GM12878 (cell line): Measurements from ENCODE around the gene FREY1. TPM values are rescaled to one million over a fixed set of nuclear protein-coding genes. Genes with fewer than 3 reads are reported as not detected.

Experiments
- CTCF ChIP-seq, 3 experiments: IDR thresholded peaks in 2 of 3; conservative IDR thresholded peaks in 1 of 3; 2 replicates each; pipeline ENCODE4 v1.5.1; 2011; ENCODE audit warnings: low read depth in 3 of 3, low read length in 3 of 3, mild to moderate bottlenecking in 3 of 3, control low read depth in 2 of 3, moderate library complexity in 2 of 3, inconsistent platforms in 1 of 3, mixed read lengths in 1 of 3; ENCODE audit not compliant: control insufficient read depth in 2 of 3, insufficient read depth in 1 of 3; ENCODE audit errors: extremely low read depth in 1 of 3
- EP300 ChIP-seq, 2 experiments: fragments of 150-350 bp in 1 of 2; IDR thresholded peaks; 2 replicates each; pipeline ENCODE4 v1.6.1; 2011 to 2012; ENCODE audit warnings: low read depth in 2 of 2, low read length in 2 of 2, borderline replicate concordance in 1 of 2, improper control_type of control experiment in 1 of 2, inconsistent platforms in 1 of 2; ENCODE audit not compliant: control insufficient read depth in 1 of 2
- FOS ChIP-seq: IDR thresholded peaks from 3 replicates; pipeline ENCODE4 v1.6.1; 2011; ENCODE audit warnings: borderline replicate concordance; ENCODE audit not compliant: insufficient read length; ENCODE audit errors: extremely low read depth
- IRF3 ChIP-seq: fragments of 450-650 bp; IDR thresholded peaks from 2 replicates; pipeline ENCODE4 v1.6.1; 2014; ENCODE audit warnings: mild to moderate bottlenecking
- NR2C2 ChIP-seq: IDR thresholded peaks from 2 replicates; pipeline ENCODE4 v1.6.1; 2011; ENCODE audit warnings: borderline replicate concordance, low read depth; ENCODE audit not compliant: control insufficient read depth, insufficient read length
- NRF1 ChIP-seq: conservative IDR thresholded peaks from 2 replicates; pipeline ENCODE4 v1.6.1; 2011; ENCODE audit warnings: mild to moderate bottlenecking, low read depth, low read length, improper control_type of control experiment
- ZNF687 ChIP-seq: fragments of 450-650 bp; IDR thresholded peaks from 2 replicates; pipeline ENCODE4 v1.6.1; 2017; ENCODE audit warnings: mild to moderate bottlenecking, moderate library complexity
- polyA plus RNA-seq, 11 experiments: library from polyadenylated mRNA; depleted of rRNA in 4 of 11; unstranded in 6 of 11; stranded (reverse) in 5 of 11; fragments of >200 nt; fragmentation: Nextera tagmentation in 4 of 11; fragmentation: Illumina TruSeq in 1 of 11; extraction: Ambion mirVana in 4 of 11; extraction: Trizol in 1 of 11; gene quantifications; 1 replicate in 1 of 11; 2 replicates in 10 of 11; pipeline versions ENCODE4 v1.2.1 to v1.2.3, GENCODE V29; 2011 to 2016; ENCODE audit warnings: inconsistent platforms in 2 of 11, missing spikeins in 2 of 11, low read depth in 1 of 11
- total RNA-seq, 4 experiments: library from RNA; depleted of rRNA in 3 of 4; stranded (reverse); fragments of >200 nt in 3 of 4; fragmentation: Illumina TruSeq in 1 of 4; extraction: Trizol in 1 of 4; gene quantifications; 2 replicates each; pipeline versions ENCODE4 v1.2.1 to v1.2.3, GENCODE V29; 2013 to 2021

The FREY1 gene
- total and polyA plus RNA-seq, 10 of the 15 experiments (the other 5 are each of a cell fraction or from before 2014, with no cell fraction given): 0.13 to 1.7 (median 0.39) TPM; not detected in 3

GRCh38 chr11:45904309-45904915 lies 2.7 kb downstream of the FREY1 start (continued):
- no peak for TF ChIP-seq CTCF (IDR thresholded peaks at IDR 0.05 in 2 of 3, conservative IDR thresholded peaks at IDR 0.05 in 1 of 3; ENCODE audit: control insufficient read depth in 2 of 3, extremely low read depth in 1 of 3, insufficient read depth in 1 of 3, low read depth in 3 of 3, low read length in 3 of 3)
- no peak for TF ChIP-seq FOS
- TF ChIP-seq EP300 (IDR thresholded peaks at IDR 0.05; ENCODE audit: borderline replicate concordance in 1 of 2, control insufficient read depth in 1 of 2, low read depth in 2 of 2, low read length in 2 of 2): no peak
- no peak for TF ChIP-seq IRF3
- TF ChIP-seq NR2C2: no peak
- TF ChIP-seq NRF1: no peak
- TF ChIP-seq ZNF687: no peak
